GM12875 (cell line): ENCODE data around the gene PPP1R14D.

Experiments
- H3K4me3 ChIP-seq: one replicate; pipeline ENCODE4 v1.5.1; 2011; ENCODE audit warnings: low read depth, low read length, control low read depth
- CTCF ChIP-seq: IDR thresholded peaks from 2 replicates; pipeline ENCODE4 v1.5.1; 2011; ENCODE audit warnings: low read depth, mild to moderate bottlenecking, control low read depth, inconsistent platforms, low read length, moderate library complexity, borderline replicate concordance; ENCODE audit not compliant: insufficient read depth

Gene PPP1R14D

DNA sequence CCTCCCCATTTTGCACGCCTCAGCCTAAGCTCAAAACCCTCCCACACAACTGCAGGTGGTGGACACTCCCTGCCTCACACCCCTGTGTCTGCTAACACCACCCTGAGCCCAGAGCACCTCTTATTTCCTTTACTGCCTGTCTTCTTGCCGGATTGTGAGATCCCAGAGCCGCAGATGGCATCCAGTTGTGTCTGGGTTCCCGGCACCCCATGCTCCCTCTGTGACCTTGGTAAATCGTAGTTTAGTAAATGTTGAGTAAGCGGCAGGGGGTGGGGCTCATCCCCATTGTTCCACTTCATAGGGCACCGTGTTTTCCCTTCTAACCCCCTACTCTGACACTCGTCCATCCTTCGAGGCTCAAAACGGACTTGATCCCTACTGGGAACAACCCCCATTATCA is 30.2 kb upstream of the PPP1R14D start:
- TF ChIP-seq CTCF, result no peak
- no peak overlapping the region for H3K4me3 ChIP-seq

DNA sequence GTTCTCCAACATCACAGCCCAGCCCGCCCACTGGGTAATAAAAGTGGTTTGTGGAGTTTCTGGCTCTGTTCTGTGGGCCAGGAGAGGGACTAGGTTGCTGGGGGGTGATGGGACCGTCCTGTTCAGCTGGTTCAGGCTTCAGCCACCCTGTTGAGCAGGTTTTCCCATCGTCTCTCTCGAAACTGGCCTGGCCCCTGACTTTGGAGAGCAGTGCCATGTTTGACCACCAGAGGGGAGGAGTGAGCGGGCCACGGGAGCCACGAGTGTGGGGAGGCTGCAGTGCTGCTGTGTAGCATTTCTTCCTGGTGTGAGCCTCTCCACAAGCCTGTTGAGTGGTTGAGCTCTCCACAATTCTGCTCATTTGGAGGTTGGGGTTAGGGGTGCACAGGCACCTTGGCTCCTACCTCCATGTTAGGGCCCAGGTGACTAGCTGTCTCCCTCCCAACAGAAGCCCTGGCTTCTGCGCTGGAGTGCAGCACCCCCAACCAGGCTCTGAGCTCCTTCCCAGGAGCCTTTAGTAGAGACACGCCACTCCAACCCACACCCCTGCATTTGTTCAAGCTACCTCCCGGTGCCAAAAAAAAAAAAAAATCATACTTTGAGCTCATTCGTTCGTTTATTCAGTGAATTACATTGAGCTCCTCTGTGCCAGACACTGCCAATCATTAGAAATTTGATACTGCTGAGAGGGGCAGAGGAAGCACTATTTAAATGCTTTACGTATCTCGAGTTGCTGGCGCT is 29.3 kb upstream of the PPP1R14D start:
- H3K4me3 ChIP-seq, result no peak overlapping the region
- peak; percentile 99 for TF ChIP-seq CTCF

DNA sequence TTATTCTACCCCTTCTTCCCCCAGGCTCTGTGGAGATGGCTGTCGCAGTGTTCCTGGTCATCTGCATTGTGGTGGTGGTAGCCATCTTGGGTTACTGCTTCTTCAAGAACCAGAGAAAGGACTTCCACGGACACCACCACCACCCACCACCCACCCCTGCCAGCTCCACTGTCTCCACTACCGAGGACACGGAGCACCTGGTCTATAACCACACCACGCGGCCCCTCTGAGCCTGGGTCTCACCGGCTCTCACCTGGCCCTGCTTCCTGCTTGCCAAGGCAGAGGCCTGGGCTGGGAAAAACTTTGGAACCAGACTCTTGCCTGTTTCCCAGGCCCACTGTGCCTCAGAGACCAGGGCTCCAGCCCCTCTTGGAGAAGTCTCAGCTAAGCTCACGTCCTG is 28.2 kb upstream of the PPP1R14D start:
- no peak overlapping the region for H3K4me3 ChIP-seq
- TF ChIP-seq CTCF, result no peak

- H3K4me3 ChIP-seq, result no peak overlapping the region
- no peak for TF ChIP-seq CTCF
Measured at GRCh38 chr15:40855706-40856234, 27.3 kb upstream of the PPP1R14D start.

- no peak overlapping the region for H3K4me3 ChIP-seq
- no peak for TF ChIP-seq CTCF
Measured at GRCh38 chr15:40854161-40854560, 25.7 kb upstream of the PPP1R14D start.

DNA sequence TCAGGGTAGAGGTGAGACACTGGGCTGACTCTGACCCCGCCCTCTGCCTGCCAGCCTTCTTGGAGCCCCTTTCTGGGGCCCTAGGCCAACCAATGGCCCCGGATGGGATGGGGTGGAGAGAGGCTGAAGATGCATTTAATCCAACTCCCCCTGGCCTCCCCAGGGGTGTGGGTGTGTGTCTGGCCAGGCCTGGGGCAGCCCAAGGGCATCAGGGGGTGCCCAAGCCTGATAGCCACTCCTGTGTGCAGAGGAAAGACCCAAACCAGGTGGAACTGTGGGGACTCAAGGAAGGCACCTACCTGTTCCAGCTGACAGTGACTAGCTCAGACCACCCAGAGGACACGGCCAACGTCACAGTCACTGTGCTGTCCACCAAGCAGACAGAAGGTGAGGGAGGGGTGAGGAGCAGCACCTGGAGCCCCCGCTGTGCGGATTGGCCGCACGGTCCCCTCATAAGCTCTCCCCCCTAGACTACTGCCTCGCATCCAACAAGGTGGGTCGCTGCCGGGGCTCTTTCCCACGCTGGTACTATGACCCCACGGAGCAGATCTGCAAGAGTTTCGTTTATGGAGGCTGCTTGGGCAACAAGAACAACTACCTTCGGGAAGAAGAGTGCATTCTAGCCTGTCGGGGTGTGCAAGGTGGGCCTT is 24.9 kb upstream of the PPP1R14D start:
- no peak for TF ChIP-seq CTCF
- no peak overlapping the region for H3K4me3 ChIP-seq

DNA sequence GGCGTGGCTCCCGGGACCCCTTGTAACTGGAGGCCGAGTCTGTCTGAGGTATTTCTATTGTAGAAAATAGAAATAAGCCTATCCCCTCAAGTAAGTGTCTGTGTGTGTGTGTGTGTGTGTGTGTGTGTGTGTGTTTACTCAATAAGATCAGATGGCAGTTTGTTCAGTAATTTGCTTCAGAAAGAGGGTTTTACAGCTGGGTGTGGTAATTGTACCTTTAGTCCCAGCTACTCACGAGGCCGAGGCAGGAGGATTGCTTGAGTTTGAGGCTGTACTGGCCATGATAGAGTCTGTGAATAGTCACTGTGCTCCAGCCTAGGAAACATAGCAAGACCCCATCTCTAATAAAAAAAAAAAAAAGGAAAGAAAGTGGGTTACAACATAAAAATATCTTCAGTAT is 24.0 kb upstream of the PPP1R14D start:
- TF ChIP-seq CTCF, result no peak
- H3K4me3 ChIP-seq, result no peak overlapping the region
